GM06990 (cell line): ENCODE measurements around the gene CELF1.

Experiments
- DNase-seq: peaks from one replicate; pipeline ENCODE4 v3.0.0-alpha.2; 2011; ENCODE audit not compliant: insufficient read length; ENCODE audit errors: extremely low read depth
- H3K27me3 ChIP-seq: replicated peaks from 2 replicates; pipeline ENCODE4 v1.6.0; 2011; ENCODE audit warnings: low read length; ENCODE audit not compliant: control insufficient read depth, insufficient read depth
- H3K36me3 ChIP-seq: 2 replicates; pipeline ENCODE4 v1.5.1; 2011; ENCODE audit warnings: low read length; ENCODE audit not compliant: control insufficient read depth, insufficient read depth
- H3K4me3 ChIP-seq: replicated peaks from 2 replicates; pipeline ENCODE4 v1.5.1; 2011; ENCODE audit warnings: low read depth, mild to moderate bottlenecking, control low read depth, low read length
- CTCF ChIP-seq: IDR thresholded peaks from 2 replicates; pipeline ENCODE4 v1.5.1; 2011; ENCODE audit warnings: low read length, control low read depth, mild to moderate bottlenecking, inconsistent platforms; ENCODE audit not compliant: insufficient read depth, poor library complexity, severe bottlenecking

CELF1 gene

GRCh38 chr11:47593492-47593933, 40.6 kb upstream of the CELF1 start:
- Histone ChIP-seq H3K27me3 (no peaks in the 10 kb centered on the region; the same call in 1 of the 2 replicates), H3K4me3 (no peak overlapping the region), H3K36me3 (no peaks in the 10 kb centered on the region)
- TF ChIP-seq CTCF: no peak
- DNase-seq: no peak

GRCh38 chr11:47592970-47593369, 40.0 kb upstream of the CELF1 start:
- no peak for DNase-seq
- Histone ChIP-seq H3K36me3 (no peaks in the 10 kb centered on the region), H3K4me3 (no peak overlapping the region), H3K27me3 (no peaks in the 10 kb centered on the region; the same call in 1 of the 2 replicates)
- TF ChIP-seq CTCF: no peak

- TF ChIP-seq CTCF: no peak
- H3K36me3 ChIP-seq: no peaks in the 10 kb centered on the region; the same call in 1 of the 2 replicates
These were observed 39.3 kb upstream of the CELF1 start for GRCh38 chr11:47592251-47592650.

GRCh38 chr11:47591764-47592163, 38.8 kb upstream of the CELF1 start:
- no peak overlapping the region for H3K4me3 ChIP-seq

More at GRCh38 chr11:47592251-47592650, 39.3 kb upstream of the CELF1 start:
- H3K27me3 ChIP-seq: no peaks in the 10 kb centered on the region; the same call in 1 of the 2 replicates
- DNase-seq: no peak
- H3K4me3 ChIP-seq: no peak overlapping the region

GRCh38 chr11:47589977-47590861, 37.3 kb upstream of the CELF1 start:
- no peaks in the 10 kb centered on the region; the same call in 1 of the 2 replicates for H3K36me3 ChIP-seq
- DNase-seq: no peak
- H3K4me3 ChIP-seq: no peak overlapping the region
- TF ChIP-seq CTCF: no peak
- no peaks in the 10 kb centered on the region; the same call in 1 of the 2 replicates for H3K27me3 ChIP-seq

More at GRCh38 chr11:47591764-47592163, 38.8 kb upstream of the CELF1 start:
- no peaks in the 10 kb centered on the region; the same call in 1 of the 2 replicates for H3K36me3 ChIP-seq
- no peak for DNase-seq
- no peak for TF ChIP-seq CTCF
- no peaks in the 10 kb centered on the region; the same call in 1 of the 2 replicates for H3K27me3 ChIP-seq
